ENCODE measurements around the gene MYO16.

Gene MYO16

DNA sequence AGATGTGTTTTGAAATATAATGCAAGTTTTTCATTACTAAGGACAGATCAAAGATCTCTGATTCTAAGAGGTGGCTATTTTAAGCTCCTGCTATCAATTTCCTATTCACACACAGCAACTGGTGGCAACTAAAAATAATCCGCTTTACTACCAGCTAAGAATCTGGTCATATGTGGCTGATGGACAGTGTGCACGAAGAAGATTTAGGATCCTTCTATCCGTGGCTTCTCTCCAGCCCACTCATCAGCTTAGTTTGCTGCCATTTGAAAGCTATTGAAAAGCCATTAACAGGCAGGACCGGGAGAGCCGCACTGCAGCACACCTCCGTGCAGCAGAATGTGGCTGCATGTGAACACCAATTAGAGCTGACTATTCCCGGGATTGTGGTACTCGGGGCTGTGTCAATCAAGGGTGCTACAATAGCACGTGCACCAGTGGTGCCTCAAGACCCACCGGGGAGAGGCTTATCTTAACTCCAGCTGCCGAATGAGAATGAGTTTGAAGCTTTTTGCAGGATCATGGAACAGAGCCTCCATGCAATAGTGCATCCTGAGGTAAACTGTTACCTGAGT, at the start of gene MYO16:
MYO16 (plus strand) TSS at position 431 of the 572 bp plus-strand sequence. CDS start 234 bp downstream, outside the sequence.
- no peak for DNase-seq (ENCODE audit: low read depth, low spot score)

DNA sequence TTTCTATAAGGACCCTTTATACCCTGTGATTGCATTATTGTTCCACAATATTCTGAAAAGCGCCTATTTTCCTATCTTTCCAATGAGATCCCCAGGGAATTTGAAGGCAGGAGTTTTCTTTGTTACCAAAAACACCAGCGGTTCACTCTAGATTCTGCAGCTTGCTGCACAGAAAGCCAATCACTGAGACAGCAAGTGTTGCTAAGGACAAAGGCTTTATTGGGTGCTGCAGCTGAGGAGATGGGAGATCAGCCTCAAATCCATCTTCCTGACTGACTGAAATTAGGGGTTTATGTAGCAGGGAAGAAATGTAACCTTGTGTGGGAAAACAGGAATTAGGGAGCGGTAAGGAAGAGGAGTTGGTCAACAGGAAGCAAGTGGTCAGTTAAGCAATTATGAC, 42.6 kb upstream of the MYO16 start:
- no peak for DNase-seq (ENCODE audit: low read depth, low spot score)

DNA sequence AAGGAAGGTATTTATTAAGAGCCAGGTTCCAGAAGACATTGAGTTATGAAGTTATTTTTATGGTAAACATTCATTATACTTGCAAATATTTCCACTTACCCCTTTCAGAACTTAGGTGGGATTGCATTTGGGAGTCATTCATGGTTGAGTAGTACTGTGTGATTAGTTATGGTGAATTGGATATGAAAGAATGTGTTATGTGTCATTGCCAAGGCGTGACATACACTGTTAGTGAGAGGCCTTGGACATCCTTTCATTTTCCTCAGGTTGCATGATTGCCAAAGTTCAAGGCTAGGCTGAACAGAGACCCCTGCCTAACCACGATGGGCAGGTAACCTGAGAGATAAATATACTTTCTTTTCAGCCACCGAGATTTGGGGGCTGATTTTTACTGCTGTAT, 40.9 kb upstream of the MYO16 start:
- no peak for DNase-seq (ENCODE audit: low read depth, low spot score)

DNA sequence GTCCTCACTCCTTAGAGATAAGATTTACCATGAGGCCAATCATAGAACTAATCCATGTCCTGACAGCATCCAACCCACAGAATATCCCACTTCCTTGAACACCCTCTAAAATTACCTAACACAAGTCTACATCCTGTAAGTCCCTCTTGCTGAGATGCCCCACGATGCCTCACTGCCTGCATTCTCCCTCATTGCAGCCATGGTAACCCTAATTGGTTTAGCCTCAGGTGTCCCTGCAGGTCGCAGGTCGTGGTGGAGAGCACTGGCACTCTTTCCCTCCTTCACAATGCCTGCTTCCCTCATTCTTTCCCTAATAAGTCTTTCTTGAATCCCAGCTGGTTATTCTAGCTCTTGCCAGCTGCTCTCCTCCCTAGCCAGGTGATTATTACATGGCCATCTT, 35.3 kb upstream of the MYO16 start:
- DNase-seq (ENCODE audit: low read depth, low spot score), result no peak

DNA sequence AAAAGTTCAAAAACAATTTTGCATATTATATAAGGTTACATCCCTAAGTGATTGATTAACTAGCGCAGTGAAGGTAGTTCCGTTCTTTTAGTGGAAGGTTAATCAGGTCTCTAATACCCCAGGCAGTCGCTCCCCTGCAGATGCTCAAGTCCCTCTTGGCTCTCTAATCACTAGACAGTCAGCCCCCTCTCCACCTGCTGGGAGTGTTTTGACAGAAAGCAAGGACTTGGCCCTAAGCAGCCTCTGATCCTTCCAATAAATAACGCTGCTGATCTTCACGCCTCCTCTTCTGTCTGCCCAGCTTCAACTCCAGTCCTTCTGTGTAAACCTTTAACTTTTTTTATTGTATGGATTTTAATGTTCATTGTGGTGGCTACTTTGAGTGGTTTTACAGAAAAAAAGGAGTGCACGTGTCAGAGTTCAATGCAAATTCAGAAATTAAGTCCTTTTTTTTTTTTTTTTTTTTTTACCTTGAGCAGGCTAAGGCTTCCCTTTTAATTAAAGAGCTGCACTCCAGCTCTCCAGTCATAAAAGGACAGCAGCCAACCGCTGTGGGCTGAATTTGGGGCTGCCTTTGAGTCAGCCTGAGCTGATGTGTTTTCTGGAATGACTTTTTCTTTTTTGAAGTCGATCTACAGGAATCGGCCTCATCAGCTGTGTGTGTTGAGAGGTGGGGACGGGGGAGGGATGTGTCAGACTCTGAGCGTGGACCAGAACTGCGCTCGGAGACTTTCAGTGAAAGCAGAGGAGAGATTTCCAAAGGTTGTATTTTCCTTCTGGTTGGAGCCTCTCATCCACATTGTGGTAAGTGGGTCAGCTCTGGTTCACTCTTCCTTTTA, 33.8 kb upstream of the MYO16 start:
- no peak for DNase-seq (ENCODE audit: low read depth, low spot score)

DNA sequence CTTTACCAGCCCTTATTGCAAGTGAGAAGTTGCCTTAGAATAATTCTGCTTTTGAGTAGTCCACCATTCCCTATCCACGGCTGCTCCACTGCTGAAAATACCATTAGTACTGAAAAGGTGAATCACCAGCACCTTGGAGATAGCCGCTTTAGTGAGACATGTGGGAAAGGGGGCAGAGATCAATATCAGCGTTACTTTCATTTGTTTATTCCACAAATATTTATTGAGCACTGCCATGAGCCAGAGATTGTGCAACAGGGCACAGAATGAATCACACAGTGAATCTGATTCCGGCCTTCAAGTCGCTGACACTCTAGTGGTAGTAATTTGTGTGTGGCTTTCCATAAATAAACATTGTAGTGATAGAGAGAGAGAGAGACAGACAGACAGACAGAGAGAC, 31.5 kb upstream of the MYO16 start:
- no peak for DNase-seq (ENCODE audit: low read depth, low spot score)

DNA sequence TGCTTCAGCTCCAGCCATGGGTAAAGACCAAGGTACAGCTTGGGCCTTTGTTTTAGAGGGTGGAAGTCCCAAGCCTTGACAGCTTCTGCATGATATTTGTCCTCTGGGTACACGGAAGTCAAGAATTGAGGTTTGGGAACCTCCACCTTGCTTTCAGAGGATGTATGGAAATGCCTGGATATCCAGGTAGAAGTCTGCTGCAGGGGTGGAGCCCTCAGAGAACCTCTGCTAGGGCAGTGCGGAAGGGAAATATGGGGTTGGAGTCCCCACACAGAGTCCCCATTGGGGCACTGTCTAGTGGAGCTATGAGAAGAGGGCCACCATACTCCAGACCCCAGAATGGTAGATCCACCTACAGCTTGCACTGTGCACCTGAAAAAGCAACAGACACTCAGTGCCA, 23.0 kb upstream of the MYO16 start:
- no peak for DNase-seq (ENCODE audit: low read depth, low spot score)

DNA sequence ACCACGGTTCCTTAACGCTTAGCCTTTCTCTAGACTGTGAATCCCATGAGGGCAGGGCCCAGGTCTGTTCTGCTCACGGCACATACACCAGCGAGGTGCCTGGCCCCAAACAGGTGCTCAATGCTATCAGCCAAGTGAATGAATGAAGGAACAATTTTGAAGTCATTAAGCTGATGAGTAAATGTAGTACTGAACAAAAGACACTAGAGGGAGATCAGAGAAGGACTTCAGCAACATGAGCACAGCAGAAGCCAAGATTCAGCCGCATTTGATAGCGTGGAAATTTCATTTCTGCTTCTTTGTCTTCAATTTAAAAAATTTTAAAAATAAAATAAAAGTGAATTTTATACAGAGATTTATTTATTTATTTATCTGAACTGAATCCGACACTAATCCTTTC, 20.1 kb upstream of the MYO16 start:
- no peak for DNase-seq (ENCODE audit: low read depth, low spot score)

DNA sequence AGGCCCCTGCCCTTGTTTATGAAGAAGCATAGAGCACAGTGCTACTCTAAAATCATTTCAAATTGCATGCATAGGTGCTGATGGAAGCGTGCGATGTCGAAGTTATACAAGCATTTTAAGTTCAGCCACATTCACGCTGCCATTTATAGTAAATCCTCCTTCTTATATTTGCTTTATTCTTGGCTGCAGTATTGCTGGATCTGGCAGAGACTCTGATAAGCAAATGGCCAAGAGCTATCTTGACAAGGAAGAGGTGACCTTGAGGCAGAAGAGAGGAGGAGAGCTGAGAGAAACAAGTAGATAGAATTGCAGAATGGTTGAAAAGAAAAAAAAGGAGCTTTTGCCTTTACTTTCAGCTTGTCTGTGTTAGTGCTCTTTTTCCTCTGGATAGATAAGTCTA, 18.9 kb upstream of the MYO16 start:
- DNase-seq (ENCODE audit: low read depth, low spot score), result no peak

DNA sequence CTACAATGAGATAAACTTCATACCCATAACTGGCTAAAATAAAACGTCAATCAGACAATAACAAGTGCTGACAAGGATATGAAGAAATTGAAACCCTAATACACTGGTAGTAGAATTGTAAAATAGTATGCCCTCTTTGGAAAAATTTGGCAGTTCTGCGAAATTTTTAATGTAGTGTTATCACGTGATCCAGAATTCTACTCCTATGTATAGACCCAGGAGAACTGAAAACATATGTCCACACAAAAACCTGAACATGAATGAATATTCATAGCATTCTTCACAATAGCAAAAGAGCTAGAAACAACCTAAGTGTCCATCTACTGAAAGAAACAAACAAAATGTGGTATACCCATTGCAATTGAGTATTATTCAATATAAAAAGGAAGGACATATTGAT, 14.2 kb upstream of the MYO16 start:
- DNase-seq (ENCODE audit: low read depth, low spot score), result no peak

DNA sequence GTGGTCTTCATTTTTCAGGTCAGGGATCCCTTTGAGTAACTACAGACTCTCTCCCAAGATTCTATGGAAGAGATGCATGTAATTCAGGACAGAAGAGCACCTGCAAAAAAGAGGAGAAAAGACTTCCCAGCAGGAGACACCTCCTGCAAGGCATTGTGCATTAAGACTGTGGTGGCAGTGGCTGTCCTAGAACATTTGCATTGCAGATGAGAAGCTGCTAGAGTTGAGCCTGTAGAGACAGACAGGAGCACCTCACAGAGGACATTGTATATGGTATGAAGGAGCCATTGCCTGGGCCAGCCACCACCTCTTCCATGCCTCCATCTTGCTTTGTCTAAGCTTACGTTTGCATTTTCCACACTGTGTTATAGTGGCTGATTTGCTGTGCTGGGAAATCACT, 11.2 kb upstream of the MYO16 start:
- DNase-seq (ENCODE audit: low read depth, low spot score), result no peak

DNA sequence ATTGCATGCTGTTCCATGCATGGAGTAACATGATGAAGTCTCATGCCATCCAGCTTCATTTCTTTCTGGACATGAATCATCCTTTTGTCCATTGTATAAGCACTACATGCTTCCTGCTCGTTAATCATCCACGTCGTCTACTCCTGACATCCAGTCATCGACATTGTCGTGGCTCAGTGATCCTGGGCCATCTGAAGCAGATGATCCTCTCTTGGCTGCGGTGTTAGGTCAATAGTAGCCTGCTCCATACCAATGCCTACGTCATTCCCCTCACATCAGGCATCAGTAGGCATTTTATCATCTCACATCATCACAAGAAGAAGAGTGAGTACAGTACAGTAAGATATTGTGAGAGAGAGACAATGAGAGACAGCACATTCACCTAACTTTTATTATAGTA, 7.9 kb upstream of the MYO16 start:
- DNase-seq (ENCODE audit: low read depth, low spot score), result no peak

DNA sequence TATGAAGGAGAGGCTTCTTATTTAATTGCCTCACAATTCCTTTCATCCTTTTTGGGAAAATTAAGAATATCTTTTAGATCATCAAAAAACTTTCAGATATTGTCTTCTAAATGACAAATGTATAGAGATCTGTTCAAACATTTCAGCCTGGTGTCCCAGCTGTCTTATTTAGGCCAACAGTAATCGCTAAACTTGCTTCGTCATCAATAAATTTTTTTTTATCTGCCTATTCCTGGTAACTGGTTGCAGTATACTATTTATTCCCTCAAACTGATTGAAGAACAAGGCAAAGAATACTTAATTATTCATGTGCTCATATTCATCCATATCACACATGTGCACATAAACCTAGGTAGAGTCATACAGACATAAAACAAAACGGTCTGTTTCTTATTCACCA, 5.3 kb upstream of the MYO16 start:
- DNase-seq (ENCODE audit: low read depth, low spot score), result no peak

DNA sequence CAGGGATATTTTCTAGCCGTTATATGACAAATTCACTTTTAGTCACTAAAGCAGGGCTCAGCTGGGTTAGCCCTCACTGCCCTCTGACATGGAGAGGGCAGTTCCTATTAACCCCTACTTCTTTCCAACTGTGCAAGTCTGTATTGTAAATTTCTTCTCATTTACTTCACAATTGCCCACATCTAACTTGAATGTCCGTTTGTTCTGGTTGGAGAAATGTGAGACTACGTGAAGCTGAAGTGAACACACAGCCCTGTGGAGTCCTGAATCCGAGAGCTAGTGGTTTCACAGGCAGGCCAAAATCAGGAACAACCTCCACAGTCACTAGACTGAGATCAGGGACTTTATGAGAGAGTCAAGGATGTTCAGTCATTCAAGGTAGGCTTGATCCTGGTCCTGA, 4.4 kb upstream of the MYO16 start:
- DNase-seq (ENCODE audit: low read depth, low spot score), result no peak

DNA sequence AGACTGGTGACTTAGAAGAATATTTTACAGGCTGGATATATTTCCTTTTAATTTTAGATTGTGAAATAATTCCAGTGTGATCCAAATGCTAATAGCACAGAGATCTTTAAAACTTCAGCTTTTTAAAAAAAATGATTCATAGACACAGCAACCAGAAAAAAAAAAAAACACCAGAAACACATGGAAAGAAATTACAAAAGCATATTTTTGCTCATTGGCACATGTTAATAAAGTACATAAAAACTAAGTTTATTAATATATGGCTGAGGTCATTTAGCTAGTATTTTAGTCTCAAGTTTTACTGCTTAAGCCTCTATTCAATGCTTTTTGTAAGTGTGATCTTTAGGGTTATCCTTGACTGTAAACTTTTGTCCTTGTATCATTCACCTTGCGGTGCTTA, 577 bp downstream of the MYO16 start:
- DNase-seq (ENCODE audit: low read depth, low spot score), result no peak

DNA sequence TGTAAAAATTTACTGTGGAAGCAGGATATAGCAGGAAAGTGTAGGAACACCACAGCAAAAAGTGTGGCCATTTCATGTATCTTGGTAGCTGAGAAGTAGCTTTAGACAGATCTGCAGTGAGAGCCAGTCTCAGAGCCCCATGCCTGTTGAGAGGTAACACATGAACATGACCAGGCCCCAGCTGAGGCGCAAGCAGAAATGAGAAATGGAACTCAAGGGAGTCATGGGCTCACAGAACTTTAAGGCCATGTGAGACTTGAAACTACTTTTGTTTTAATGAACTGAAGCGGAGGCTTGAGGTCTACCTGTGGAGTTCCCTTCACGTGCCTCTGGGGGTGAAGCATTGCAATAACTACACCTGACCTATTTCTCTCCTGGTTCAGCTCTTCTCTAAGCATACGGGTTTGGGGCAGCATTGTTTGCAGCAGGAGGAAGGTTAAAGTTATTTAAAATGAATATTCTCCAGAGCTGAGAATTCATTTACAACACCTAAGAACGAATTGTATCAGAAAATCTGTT, 3.3 kb downstream of the MYO16 start:
- no peak for DNase-seq (ENCODE audit: low read depth, low spot score)

DNA sequence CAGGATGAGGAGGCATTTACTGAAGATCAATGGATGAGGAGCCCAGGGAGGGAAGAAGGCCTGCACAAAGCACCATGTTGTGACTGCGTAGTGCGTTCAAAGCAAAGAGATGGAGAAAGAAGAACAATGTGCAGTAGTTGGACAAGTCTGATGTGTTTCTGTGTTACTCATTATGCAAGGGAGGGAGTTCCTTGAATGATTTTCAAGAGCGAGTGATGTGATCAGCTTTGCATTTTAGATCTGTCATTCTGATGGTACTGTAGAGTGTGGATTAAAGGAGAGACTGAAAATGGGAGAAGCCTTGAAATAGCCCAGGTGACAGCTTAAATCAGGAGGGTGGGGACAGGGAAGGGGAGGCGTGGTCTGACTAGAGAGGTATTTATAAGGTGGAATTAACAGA, 9.5 kb downstream of the MYO16 start:
- DNase-seq (ENCODE audit: low read depth, low spot score), result no peak

DNA sequence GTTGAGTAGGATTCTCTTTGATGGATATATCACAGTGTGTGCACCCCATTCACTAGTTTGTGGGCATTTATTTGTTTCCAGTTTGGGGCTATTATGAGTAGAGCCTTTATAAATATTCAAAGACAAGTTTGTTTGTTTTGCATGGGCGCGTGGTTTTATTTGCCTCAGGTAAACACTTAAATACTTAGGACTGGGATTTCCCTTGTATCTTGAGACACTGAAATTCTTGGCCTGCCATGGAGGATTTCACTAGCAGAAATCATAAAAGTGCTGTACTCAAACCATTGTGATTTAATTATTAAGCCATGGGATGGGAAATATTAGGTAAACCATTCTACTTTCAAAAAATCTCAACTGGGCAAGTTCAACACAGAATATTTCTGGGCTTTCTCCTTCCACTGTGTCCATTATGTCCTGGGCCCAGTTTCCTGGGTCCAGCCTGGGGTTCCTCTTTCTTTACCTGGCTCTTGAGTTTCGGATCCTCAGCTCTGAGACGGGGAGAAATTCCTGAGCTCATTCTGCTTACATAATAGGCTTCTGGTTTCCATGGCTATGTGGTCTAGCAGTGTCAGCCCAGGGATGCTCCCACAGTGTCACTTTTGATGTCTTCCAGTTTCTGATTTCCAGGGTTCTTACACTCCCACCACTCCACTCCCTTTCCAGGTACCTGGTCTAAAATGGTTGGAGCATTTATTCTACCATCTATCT, 14.4 kb downstream of the MYO16 start:
- no peak for DNase-seq (ENCODE audit: low read depth, low spot score)

DNA sequence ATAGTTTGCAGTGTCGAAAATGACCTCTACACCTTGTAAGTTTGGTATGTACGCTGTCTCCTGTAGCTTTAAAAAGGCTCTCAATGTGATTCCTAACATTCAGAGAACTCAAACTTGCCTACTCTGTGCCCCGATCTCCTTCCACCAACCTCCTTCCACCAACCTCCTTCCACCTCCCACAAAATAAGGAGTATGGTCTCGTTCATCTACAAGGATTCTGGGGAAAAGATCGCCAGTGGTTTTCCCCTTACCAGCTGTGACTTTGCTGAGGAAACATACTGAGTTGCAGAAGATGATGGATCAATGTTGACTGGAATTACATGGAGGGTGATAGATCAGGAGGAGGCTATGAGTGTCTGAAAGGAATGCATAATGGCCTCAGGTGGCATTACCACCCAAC, 16.0 kb downstream of the MYO16 start:
- no peak for DNase-seq (ENCODE audit: low read depth, low spot score)

DNA sequence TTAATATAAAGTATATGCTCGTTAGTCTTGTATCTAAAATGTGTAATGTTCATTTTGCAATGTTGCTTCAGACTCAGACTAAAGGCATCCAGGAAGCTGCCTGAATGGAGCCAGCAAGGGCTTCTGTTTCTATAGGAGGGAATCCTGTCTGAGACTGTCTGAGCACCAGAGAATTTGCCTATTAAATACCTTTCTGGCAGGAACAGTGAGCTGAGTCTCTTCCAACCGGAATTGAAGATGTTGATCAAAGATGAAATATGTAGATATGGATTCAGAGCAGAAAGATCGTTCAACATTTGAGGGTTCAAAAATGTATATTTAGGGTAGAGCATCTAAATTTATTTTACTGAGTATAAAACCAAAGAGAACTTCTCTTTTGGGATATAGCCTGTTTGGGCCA, 20.9 kb downstream of the MYO16 start:
- DNase-seq (ENCODE audit: low read depth, low spot score), result no peak

DNA sequence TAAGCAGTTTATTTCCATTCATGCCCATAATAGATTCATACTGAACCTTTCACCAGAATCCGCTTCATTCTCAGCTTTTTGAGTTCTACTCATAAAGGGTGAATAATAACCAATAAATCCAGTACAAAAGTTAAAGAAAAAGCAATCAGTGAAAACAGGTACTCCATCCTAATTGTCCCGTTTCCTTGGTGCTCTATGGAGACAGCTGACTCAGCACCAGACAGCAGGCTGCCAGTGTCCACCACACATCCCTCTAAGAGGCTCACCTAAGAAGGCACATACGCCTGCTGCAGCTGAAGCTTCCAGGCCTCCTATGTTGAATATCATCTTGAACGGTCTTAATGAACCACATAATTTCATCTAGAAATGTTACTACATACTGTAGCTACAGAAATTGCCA, 27.3 kb downstream of the MYO16 start:
- DNase-seq (ENCODE audit: low read depth, low spot score), result no peak

DNA sequence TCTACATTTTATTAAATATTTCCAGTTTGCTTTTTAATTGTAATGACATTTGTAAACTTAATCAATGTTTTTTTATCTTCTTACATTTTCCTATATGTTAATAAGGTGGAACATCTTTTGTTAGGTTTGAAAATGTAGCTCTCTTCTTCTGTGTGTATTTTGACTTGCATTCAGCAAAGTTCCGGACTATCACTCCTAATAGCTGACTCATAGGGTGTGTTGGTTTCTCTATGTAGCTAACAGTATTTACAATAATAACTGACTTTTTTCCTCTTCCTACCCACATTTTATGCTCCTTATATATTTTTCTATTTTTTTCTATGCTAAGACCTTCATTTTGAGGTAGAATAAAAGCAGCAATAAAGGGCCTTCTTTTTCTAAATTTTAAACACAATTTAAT, 28.1 kb downstream of the MYO16 start:
- no peak for DNase-seq (ENCODE audit: low read depth, low spot score)

DNA sequence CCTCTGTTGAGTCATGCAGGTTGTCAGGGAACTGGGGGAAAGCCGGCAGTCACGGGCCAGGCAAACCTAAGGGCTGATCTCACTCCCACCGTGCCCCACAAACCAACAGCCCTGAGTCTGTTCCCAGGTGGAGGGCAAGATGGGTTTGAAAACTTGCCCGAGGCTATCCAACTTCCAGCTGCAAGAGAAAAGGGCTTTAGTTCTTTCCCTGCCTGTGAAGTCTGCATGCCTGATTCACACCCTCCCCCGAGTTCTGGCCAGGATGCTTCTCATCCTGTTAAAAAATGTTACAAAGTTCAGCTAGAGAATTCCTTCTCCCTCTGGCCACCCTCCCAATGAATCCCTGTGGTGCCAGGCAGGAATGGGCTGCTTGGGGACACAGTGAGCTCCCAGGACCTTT, 33.1 kb downstream of the MYO16 start:
- no peak for DNase-seq (ENCODE audit: low read depth, low spot score)
